Endothelial cell (in vitro differentiated cells): ENCODE measurements around the gene CGNL1. TPM values are rescaled to one million over a fixed set of nuclear protein-coding genes. Genes with fewer than 3 reads are reported as not detected.
A peak's percentile ranks its signal among the peaks of the same experiment; 100 is the strongest.

Source experiments
- DNase-seq: peaks from one replicate; pipeline ENCODE4 v3.0.0; 2021; ENCODE audit warnings: low spot score
- H3K27ac Mint-ChIP-seq: one replicate; pipeline ENCODE4 v1.8.0; 2021; ENCODE audit warnings: mixed read lengths, inconsistent platforms; ENCODE audit not compliant: unreplicated experiment
- H3K27me3 Mint-ChIP-seq: one replicate; pipeline ENCODE4 v1.8.0; 2021; ENCODE audit warnings: mild to moderate bottlenecking, moderate library complexity, mixed read lengths, inconsistent platforms; ENCODE audit not compliant: unreplicated experiment
- H3K36me3 Mint-ChIP-seq: one replicate; pipeline ENCODE4 v1.8.0; 2021; ENCODE audit warnings: mild to moderate bottlenecking, low read depth, mixed read lengths, inconsistent platforms; ENCODE audit not compliant: unreplicated experiment
- H3K4me1 Mint-ChIP-seq: one replicate; pipeline ENCODE4 v1.8.0; 2021; ENCODE audit warnings: mild to moderate bottlenecking, mixed read lengths, inconsistent platforms; ENCODE audit not compliant: unreplicated experiment
- H3K4me3 Mint-ChIP-seq: one replicate; pipeline ENCODE4 v1.8.0; 2021; ENCODE audit warnings: mild to moderate bottlenecking, mixed read lengths, inconsistent platforms; ENCODE audit not compliant: unreplicated experiment
- H3K9me3 Mint-ChIP-seq: one replicate; pipeline ENCODE4 v1.8.0; 2021; ENCODE audit warnings: mixed read lengths, inconsistent platforms; ENCODE audit not compliant: unreplicated experiment
- CTCF ChIP-seq: fragments of 200-600 bp; sonication (generic); IDR thresholded peaks from one replicate; pipeline ENCODE4 v1.5.0; 2021; ENCODE audit warnings: antibody characterized with exemption; ENCODE audit not compliant: unreplicated experiment
- total RNA-seq: library from RNA; stranded (reverse); fragmentation: NEBNext Ultra II Directional; extraction: Animal tissue kit (Norgen Biotek cat#: 25700); gene quantifications from one replicate; pipeline ENCODE4 v1.2.1, GENCODE V29; 2021; ENCODE audit not compliant: unreplicated experiment

CGNL1 gene
- total RNA-seq, 1 donor from 2014 or later: 238 TPM

- H3K4me3 Mint-ChIP-seq: no peak overlapping the region
- peaks cover 57% of the 10 kb centered on the region for H3K36me3 Mint-ChIP-seq
- peaks cover 5% of the 10 kb centered on the region for H3K27me3 Mint-ChIP-seq
- no peak for DNase-seq
- H3K4me1 Mint-ChIP-seq: peaks cover 94% of the 10 kb centered on the region
- no peak for TF ChIP-seq CTCF
- H3K27ac Mint-ChIP-seq: peak overlapping the region; percentile 34
- no peaks in the 10 kb centered on the region for H3K9me3 Mint-ChIP-seq
These were observed 129.7 kb downstream of the CGNL1 start for GRCh38 chr15:57505949-57506391.

GRCh38 chr15:57506422-57506821 lies 130.1 kb downstream of the CGNL1 start:
- peak overlapping the region; percentile 34 for H3K27ac Mint-ChIP-seq
- H3K27me3 Mint-ChIP-seq: peaks cover 5% of the 10 kb centered on the region
- no peak for DNase-seq
- H3K4me1 Mint-ChIP-seq: peaks cover 94% of the 10 kb centered on the region
- H3K36me3 Mint-ChIP-seq: peaks cover 57% of the 10 kb centered on the region
- no peak for TF ChIP-seq CTCF
- no peaks in the 10 kb centered on the region for H3K9me3 Mint-ChIP-seq
- no peak overlapping the region for H3K4me3 Mint-ChIP-seq

GRCh38 chr15:57507111-57507510 lies 130.8 kb downstream of the CGNL1 start:
- H3K27ac Mint-ChIP-seq: peak overlapping the region; percentile 78
- peaks cover 5% of the 10 kb centered on the region for H3K27me3 Mint-ChIP-seq
- no peak for DNase-seq
- no peak for TF ChIP-seq CTCF
- no peaks in the 10 kb centered on the region for H3K9me3 Mint-ChIP-seq
- H3K4me3 Mint-ChIP-seq: no peak overlapping the region
- peaks cover 63% of the 10 kb centered on the region for H3K36me3 Mint-ChIP-seq
- peaks cover 94% of the 10 kb centered on the region for H3K4me1 Mint-ChIP-seq

GRCh38 chr15:57509126-57509525 lies 132.8 kb downstream of the CGNL1 start:
- no peak for DNase-seq
- no peaks in the 10 kb centered on the region for H3K9me3 Mint-ChIP-seq
- H3K27ac Mint-ChIP-seq: peak overlapping the region; percentile 98
- peaks cover 62% of the 10 kb centered on the region for H3K36me3 Mint-ChIP-seq
- no peak overlapping the region for H3K4me3 Mint-ChIP-seq
- peaks cover 3% of the 10 kb centered on the region for H3K27me3 Mint-ChIP-seq
- TF ChIP-seq CTCF: no peak
- H3K4me1 Mint-ChIP-seq: peaks cover 87% of the 10 kb centered on the region

GRCh38 chr15:57509965-57510364 lies 133.7 kb downstream of the CGNL1 start:
- TF ChIP-seq CTCF: no peak
- Mint-ChIP-seq H3K4me3 (no peak overlapping the region), H3K27ac (peak overlapping the region; percentile 98), H3K9me3 (no peaks in the 10 kb centered on the region), H3K27me3 (peaks cover 6% of the 10 kb centered on the region), H3K4me1 (peaks cover 83% of the 10 kb centered on the region), H3K36me3 (peaks cover 56% of the 10 kb centered on the region)
- DNase-seq: no peak
